H1 (cell line): Measurements from ENCODE around the gene ATCAY.

ENCODE experiments used
- ATF2 ChIP-seq: IDR thresholded peaks from 2 replicates; pipeline ENCODE4 v1.6.1; 2012; ENCODE audit warnings: low read length, inconsistent platforms
- FOSL1 ChIP-seq: IDR thresholded peaks from 2 replicates; pipeline ENCODE4 v1.6.1; 2011; ENCODE audit warnings: mild to moderate bottlenecking, low read depth, low read length, moderate library complexity; ENCODE audit not compliant: insufficient read depth
- GABPA ChIP-seq: IDR thresholded peaks from 2 replicates; pipeline ENCODE4 v1.6.1; 2011; ENCODE audit warnings: mild to moderate bottlenecking, low read length, moderate library complexity, borderline replicate concordance; ENCODE audit not compliant: insufficient read depth
- PHF8 ChIP-seq: fragments of 200-600 bp; sonication (generic); conservative IDR thresholded peaks from 2 replicates; pipeline ENCODE4 v1.7.1; 2012; ENCODE audit warnings: low read depth, mild to moderate bottlenecking, inconsistent platforms, low read length, moderate library complexity
- POLR2A ChIP-seq, 2 experiments: IDR thresholded peaks; 1 replicate in 1 of 2; 2 replicates in 1 of 2; pipeline ENCODE4 v1.6.1; 2011; ENCODE audit warnings: low read depth in 2 of 2, low read length in 2 of 2, mild to moderate bottlenecking in 2 of 2; ENCODE audit errors: control extremely low read depth in 1 of 2
- SRF ChIP-seq: IDR thresholded peaks from 2 replicates; pipeline ENCODE4 v1.6.1; 2011; ENCODE audit warnings: mild to moderate bottlenecking, low read depth, low read length, moderate library complexity
- SUZ12 ChIP-seq: fragments of 200-600 bp; sonication (generic); IDR thresholded peaks from 2 replicates; pipeline ENCODE4 v1.6.1; 2012; ENCODE audit warnings: mild to moderate bottlenecking, inconsistent platforms, low read length, moderate library complexity, mixed read lengths
- TF ChIP-seq, protein P1 (sequence below), 3 experiments: IDR thresholded peaks; 1 replicate in 2 of 3; 2 replicates in 1 of 3; pipeline versions ENCODE4 v1.5.1 to v1.6.1; 2011; ENCODE audit warnings: low read length in 3 of 3, mild to moderate bottlenecking in 3 of 3, inconsistent platforms in 2 of 3, low read depth in 1 of 3, moderate library complexity in 1 of 3; ENCODE audit not compliant: insufficient read depth in 1 of 3; ENCODE audit errors: control extremely low read depth in 1 of 3

DNA sequence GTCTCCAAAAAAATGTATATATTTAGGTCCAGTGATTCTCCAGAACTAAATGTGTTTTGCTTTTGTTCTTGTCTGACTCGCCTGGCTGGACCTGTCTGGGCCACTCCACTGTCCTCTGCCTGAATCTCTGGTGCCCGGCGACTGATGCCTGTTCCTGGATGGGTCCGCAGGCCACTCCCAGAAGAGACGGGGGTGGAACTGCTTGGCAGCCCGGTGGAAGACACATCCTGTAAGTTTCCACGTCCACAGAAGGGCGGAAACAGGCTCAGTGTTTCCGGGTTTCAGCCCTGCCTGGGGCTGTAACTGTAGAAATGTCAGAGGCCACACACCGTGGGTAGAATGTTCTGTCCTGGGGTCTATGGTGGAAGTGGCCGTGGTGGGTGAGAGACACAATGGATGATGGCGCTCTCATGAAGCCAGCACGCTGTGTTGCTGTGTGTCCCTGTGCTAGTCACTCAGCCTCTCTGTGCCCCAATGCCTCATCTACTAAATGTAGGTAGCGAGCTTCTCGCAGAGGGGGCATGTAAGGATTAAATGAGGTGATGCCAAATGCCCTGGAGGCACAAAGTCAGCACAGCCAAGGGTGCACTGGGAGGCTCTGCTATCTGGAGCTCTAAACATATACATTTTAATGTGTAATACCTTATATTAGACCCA lies 22.0 kb downstream of the ATCAY start:
- TF ChIP-seq, protein P1, sequence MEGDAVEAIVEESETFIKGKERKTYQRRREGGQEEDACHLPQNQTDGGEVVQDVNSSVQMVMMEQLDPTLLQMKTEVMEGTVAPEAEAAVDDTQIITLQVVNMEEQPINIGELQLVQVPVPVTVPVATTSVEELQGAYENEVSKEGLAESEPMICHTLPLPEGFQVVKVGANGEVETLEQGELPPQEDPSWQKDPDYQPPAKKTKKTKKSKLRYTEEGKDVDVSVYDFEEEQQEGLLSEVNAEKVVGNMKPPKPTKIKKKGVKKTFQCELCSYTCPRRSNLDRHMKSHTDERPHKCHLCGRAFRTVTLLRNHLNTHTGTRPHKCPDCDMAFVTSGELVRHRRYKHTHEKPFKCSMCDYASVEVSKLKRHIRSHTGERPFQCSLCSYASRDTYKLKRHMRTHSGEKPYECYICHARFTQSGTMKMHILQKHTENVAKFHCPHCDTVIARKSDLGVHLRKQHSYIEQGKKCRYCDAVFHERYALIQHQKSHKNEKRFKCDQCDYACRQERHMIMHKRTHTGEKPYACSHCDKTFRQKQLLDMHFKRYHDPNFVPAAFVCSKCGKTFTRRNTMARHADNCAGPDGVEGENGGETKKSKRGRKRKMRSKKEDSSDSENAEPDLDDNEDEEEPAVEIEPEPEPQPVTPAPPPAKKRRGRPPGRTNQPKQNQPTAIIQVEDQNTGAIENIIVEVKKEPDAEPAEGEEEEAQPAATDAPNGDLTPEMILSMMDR (IDR thresholded peaks at IDR 0.05; ENCODE audit: control extremely low read depth in 1 of 3, insufficient read depth in 1 of 3, low read depth in 1 of 3, low read length in 3 of 3) = no peak
- no peak for TF ChIP-seq POLR2A (IDR thresholded peaks at IDR 0.05; ENCODE audit: control extremely low read depth in 1 of 2, low read depth in 2 of 2, low read length in 2 of 2)
- no peak for TF ChIP-seq GABPA
- no peak for TF ChIP-seq PHF8
- TF ChIP-seq SRF = no peak
- TF ChIP-seq SUZ12 = no peak
- TF ChIP-seq FOSL1 = no peak
- TF ChIP-seq ATF2 = no peak
